ENCODE results near the gene REXO1.

DNA sequence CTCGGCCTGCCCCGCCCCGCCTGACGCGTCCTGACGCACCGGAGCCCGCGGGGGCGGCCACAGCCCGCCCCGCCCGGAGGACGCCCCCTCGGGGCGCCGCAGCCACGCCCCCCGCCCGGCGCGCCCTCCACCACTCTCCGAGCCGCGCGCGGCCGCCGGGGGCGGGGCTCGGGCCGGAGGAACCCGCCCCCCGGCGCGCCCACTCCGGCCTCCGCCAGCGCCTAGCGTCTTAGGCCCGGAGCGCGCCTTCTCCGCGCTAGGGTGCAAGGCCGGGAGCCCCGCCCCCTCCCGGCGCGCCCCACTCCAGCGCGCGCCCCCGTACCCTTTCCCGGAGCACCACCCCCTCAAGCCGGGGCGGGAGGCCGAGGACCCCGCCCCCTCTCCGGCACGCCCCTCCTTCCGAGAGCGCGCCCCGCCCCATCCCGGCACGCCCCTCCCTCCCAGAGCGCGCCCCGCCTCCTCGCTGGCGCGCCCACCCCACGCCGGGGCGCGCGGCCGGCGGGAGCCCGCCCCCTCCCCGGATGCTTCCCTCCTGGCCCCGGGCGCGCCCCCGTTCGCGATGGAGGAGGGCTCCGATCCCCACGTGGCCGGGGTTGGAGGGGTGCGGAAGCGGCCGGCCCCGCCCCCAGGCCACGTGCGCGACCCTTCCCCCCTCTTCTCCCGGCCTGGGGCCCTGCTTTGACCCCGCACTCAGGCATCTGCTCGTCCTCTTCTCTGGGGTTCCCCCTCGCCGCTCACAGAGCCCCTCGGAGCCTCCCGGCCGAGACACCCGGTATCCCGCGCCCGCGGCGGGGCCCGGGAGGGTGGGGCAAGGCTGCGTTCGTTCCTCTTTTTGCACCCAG, 15.6 kb upstream of the REXO1 start:
- TF ChIP-seq, protein P1, sequence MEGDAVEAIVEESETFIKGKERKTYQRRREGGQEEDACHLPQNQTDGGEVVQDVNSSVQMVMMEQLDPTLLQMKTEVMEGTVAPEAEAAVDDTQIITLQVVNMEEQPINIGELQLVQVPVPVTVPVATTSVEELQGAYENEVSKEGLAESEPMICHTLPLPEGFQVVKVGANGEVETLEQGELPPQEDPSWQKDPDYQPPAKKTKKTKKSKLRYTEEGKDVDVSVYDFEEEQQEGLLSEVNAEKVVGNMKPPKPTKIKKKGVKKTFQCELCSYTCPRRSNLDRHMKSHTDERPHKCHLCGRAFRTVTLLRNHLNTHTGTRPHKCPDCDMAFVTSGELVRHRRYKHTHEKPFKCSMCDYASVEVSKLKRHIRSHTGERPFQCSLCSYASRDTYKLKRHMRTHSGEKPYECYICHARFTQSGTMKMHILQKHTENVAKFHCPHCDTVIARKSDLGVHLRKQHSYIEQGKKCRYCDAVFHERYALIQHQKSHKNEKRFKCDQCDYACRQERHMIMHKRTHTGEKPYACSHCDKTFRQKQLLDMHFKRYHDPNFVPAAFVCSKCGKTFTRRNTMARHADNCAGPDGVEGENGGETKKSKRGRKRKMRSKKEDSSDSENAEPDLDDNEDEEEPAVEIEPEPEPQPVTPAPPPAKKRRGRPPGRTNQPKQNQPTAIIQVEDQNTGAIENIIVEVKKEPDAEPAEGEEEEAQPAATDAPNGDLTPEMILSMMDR (IDR thresholded peaks at IDR 0.05 in 2 of 3, conservative IDR thresholded peaks at IDR 0.05 in 1 of 3; ENCODE audit: borderline replicate concordance in 1 of 3, insufficient read depth in 1 of 3, low read depth in 2 of 3, low read length in 2 of 3) = no peak
- TF ChIP-seq POLR2A (IDR thresholded peaks at IDR 0.05; ENCODE audit: borderline replicate concordance, extremely low read depth, insufficient read depth, insufficient read length) (no peak), ZNF274 (IDR thresholded peaks at IDR 0.05; ENCODE audit: low read depth, low read length) (no peak), EZH2 (IDR thresholded peaks at IDR 0.05) (no peak), EGR1 (IDR thresholded peaks at IDR 0.05; ENCODE audit: low read depth) (peak; percentile 71; the same call in 1 of the 2 replicates), SRF (IDR thresholded peaks at IDR 0.05; ENCODE audit: low read depth) (no peak), POLR2AphosphoS5 (IDR thresholded peaks at IDR 0.05; ENCODE audit: low read depth, low read length) (peak; percentile 38; the same call in 1 of the 2 replicates), ELF1 (IDR thresholded peaks at IDR 0.05; ENCODE audit: borderline replicate concordance, low read depth) (no peak), SIN3A (IDR thresholded peaks at IDR 0.05; ENCODE audit: low read depth) (peak; percentile 72), SP1 (IDR thresholded peaks at IDR 0.05; ENCODE audit: low read depth) (peak; percentile 59)
- TF ChIP-seq, protein P2, sequence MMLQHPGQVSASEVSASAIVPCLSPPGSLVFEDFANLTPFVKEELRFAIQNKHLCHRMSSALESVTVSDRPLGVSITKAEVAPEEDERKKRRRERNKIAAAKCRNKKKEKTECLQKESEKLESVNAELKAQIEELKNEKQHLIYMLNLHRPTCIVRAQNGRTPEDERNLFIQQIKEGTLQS (IDR thresholded peaks at IDR 0.05) = no peak
- TF ChIP-seq, protein P3, sequence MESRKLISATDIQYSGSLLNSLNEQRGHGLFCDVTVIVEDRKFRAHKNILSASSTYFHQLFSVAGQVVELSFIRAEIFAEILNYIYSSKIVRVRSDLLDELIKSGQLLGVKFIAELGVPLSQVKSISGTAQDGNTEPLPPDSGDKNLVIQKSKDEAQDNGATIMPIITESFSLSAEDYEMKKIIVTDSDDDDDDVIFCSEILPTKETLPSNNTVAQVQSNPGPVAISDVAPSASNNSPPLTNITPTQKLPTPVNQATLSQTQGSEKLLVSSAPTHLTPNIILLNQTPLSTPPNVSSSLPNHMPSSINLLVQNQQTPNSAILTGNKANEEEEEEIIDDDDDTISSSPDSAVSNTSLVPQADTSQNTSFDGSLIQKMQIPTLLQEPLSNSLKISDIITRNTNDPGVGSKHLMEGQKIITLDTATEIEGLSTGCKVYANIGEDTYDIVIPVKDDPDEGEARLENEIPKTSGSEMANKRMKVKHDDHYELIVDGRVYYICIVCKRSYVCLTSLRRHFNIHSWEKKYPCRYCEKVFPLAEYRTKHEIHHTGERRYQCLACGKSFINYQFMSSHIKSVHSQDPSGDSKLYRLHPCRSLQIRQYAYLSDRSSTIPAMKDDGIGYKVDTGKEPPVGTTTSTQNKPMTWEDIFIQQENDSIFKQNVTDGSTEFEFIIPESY (IDR thresholded peaks at IDR 0.05; ENCODE audit: extremely low read depth, insufficient replicate concordance, low read length) = no peak
- TF ChIP-seq, protein P4, sequence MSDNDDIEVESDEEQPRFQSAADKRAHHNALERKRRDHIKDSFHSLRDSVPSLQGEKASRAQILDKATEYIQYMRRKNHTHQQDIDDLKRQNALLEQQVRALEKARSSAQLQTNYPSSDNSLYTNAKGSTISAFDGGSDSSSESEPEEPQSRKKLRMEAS (IDR thresholded peaks at IDR 0.05) = peak; percentile 99
